Spleen (tissue), 11 donors: ENCODE results near the gene ITPR2. TPM values are rescaled to one million over a fixed set of nuclear protein-coding genes. Genes with fewer than 3 reads are reported as not detected.

Experiments
- DNase-seq: peaks from one replicate; pipeline ENCODE4 v3.0.0-alpha.2; 2020
- H3K27ac ChIP-seq, 8 donors: fragments of 200-600 bp; sonication (generic) in 7 of 8; 1 replicate in 4 of 8; 2 replicates in 4 of 8; pipeline versions ENCODE4 v1.5.0 to v1.8.0; 2016 to 2021; ENCODE audit warnings: inconsistent platforms in 4 of 8, mild to moderate bottlenecking in 4 of 8, moderate library complexity in 1 of 8
- H3K27me3 ChIP-seq, 7 donors: fragments of 200-600 bp; sonication (generic) in 6 of 7; replicated peaks in 1 of 7; 1 replicate in 4 of 7; 2 replicates in 3 of 7; pipeline versions ENCODE4 v1.5.0 to v1.8.0; 2016 to 2021; ENCODE audit warnings: inconsistent platforms in 3 of 7, mild to moderate bottlenecking in 1 of 7
- H3K36me3 ChIP-seq, 6 donors: fragments of 200-600 bp; sonication (generic) in 5 of 6; 1 replicate in 4 of 6; 2 replicates in 2 of 6; pipeline versions ENCODE4 v1.5.0 to v1.8.0; 2016 to 2021; ENCODE audit warnings: inconsistent platforms in 2 of 6
- H3K4me1 ChIP-seq, 6 donors: fragments of 200-600 bp; sonication (generic) in 5 of 6; 1 replicate in 3 of 6; 2 replicates in 3 of 6; pipeline versions ENCODE4 v1.5.0 to v1.8.0; 2016 to 2021; ENCODE audit warnings: inconsistent platforms in 3 of 6
- H3K4me3 ChIP-seq, 8 donors: fragments of 200-600 bp; sonication (generic) in 7 of 8; 1 replicate in 4 of 8; 2 replicates in 4 of 8; pipeline versions ENCODE4 v1.5.0 to v1.8.0; 2016 to 2021; ENCODE audit warnings: inconsistent platforms in 4 of 8, mild to moderate bottlenecking in 4 of 8, moderate library complexity in 2 of 8
- H3K9me3 ChIP-seq, 8 donors: fragments of 200-600 bp; sonication (generic) in 7 of 8; 1 replicate in 4 of 8; 2 replicates in 4 of 8; pipeline versions ENCODE4 v1.5.0 to v1.8.0; 2016 to 2021; ENCODE audit warnings: inconsistent platforms in 4 of 8
- POLR2A ChIP-seq, 3 donors: fragments of 450-650 bp; IDR thresholded peaks; one replicate each; pipeline ENCODE4 v1.5.1; 2017; ENCODE audit warnings: antibody characterized with exemption in 3 of 3, mild to moderate bottlenecking in 1 of 3
- POLR2AphosphoS5 ChIP-seq, 3 donors: sonication (generic); formaldehyde crosslinking; IDR thresholded peaks; one replicate each; pipeline ENCODE4 v1.5.1; 2017; ENCODE audit warnings: antibody characterized with exemption in 3 of 3
- WGBS, 5 donors: extraction: QIAGEN DNeasy Blood & Tissue Kit in 3 of 5; methylation state at CpG; one replicate each; pipeline versions ENCODE4 v1.1.5 to v1.1.7; 2013 to 2018; 5-methylcytosine and 5-hydroxymethylcytosine counted together
- intact Hi-C: fragments of 100-400 bp; cut with DNase I; formaldehyde crosslinking; loops from one replicate; pipeline ENCODE4 v1.15.0; 2023; ENCODE audit warnings: low total_unique reads
- polyA plus RNA-seq, 3 donors: library from polyadenylated mRNA; stranded (reverse); fragments of 200-250 nt; gene quantifications; one replicate each; pipeline ENCODE4 v1.2.1, GENCODE V29; 2013
- total RNA-seq, 7 donors: library from RNA; depleted of rRNA in 3 of 7; stranded (reverse); fragments of >200 nt in 3 of 7; fragmentation: NEBNext Ultra II Directional in 4 of 7; extraction: Animal tissue kit (Norgen Biotek cat#: 25700) in 4 of 7; gene quantifications; one replicate each; pipeline versions ENCODE4 v1.1.0 to v1.2.1, GENCODE V29; 2016 to 2021
- TF ChIP-seq, protein P1 (sequence below), 11 experiments: fragments of 200-600 bp in 7 of 11; fragments of 450-650 bp in 4 of 11; sonication (generic) in 4 of 11; IDR thresholded peaks in 8 of 11; conservative IDR thresholded peaks in 3 of 11; 1 replicate in 7 of 11; 2 replicates in 4 of 11; pipeline versions ENCODE4 v1.4.0 to v1.8.0; 2016 to 2021; ENCODE audit warnings: antibody characterized with exemption in 11 of 11, inconsistent platforms in 4 of 11, mild to moderate bottlenecking in 1 of 11
- donor health status: healthy with polysubstance abuse.
- donor health status: DM: no; HTN: no; CAD: no; lungs with moderate emphysema.
- donor health status: DM: no; HTN: no; CAD: no.
- donor health status: Bipolar disorder and iron deficiency.
- donor health status: healthy.
- donor health status: DM: no; HTN: no; CAD: no.
- donor health status: DM: yes; HTN: yes; CAD: no.

ITPR2 gene
- total and polyA plus RNA-seq, 10 donors = 3.2 to 105 (median 60.4) TPM

GRCh38 chr12:26727482-26728204 is 105.4 kb downstream of the ITPR2 start:
- no peak overlapping the region for H3K27ac ChIP-seq
- TF ChIP-seq POLR2A (IDR thresholded peaks at IDR 0.05) (no peak), POLR2AphosphoS5 (IDR thresholded peaks at IDR 0.05) (no peak)
- TF ChIP-seq, protein P1, sequence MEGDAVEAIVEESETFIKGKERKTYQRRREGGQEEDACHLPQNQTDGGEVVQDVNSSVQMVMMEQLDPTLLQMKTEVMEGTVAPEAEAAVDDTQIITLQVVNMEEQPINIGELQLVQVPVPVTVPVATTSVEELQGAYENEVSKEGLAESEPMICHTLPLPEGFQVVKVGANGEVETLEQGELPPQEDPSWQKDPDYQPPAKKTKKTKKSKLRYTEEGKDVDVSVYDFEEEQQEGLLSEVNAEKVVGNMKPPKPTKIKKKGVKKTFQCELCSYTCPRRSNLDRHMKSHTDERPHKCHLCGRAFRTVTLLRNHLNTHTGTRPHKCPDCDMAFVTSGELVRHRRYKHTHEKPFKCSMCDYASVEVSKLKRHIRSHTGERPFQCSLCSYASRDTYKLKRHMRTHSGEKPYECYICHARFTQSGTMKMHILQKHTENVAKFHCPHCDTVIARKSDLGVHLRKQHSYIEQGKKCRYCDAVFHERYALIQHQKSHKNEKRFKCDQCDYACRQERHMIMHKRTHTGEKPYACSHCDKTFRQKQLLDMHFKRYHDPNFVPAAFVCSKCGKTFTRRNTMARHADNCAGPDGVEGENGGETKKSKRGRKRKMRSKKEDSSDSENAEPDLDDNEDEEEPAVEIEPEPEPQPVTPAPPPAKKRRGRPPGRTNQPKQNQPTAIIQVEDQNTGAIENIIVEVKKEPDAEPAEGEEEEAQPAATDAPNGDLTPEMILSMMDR (IDR thresholded peaks at IDR 0.05 in 8 of 11, conservative IDR thresholded peaks at IDR 0.05 in 3 of 11) = no peak
- no peaks in the 10 kb centered on the region for H3K9me3 ChIP-seq
- no peak for DNase-seq
- peaks cover 0 to 41% (median 24%) of the 10 kb centered on the region in 6 donors for H3K4me1 ChIP-seq
- peaks cover 0 to 13% (median 0%) of the 10 kb centered on the region in 6 donors for H3K36me3 ChIP-seq
- intact Hi-C loops = no loop called here
- 85 to 92% (median 89%) methylated on average over 13 of the region's 13 CpGs for WGBS, 5 donors
- no peak overlapping the region for H3K4me3 ChIP-seq
- no peaks in the 10 kb centered on the region for H3K27me3 ChIP-seq

DNA sequence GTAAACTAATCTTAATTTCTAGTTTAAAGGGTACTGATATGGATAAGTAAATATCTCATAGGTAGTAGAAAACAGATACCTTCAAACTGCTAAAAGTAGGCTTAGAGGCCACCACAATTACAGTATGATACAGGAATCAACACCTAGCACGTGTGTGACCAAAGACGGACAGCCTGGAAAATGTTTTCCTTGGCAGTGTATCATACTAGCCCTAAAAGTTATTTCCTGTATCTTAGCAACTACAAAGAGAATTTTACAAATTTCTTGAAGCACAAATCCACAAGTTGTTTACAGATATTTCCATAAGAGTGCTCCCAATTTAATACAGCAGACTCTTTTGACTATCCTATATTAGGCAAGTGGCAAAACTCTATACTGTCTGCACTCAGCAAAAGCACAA is 106.0 kb downstream of the ITPR2 start:
- WGBS, 5 donors = 88 to 94% (median 90%) methylated on average over 2 of the region's 2 CpGs
- Histone ChIP-seq H3K4me3 (no peak overlapping the region), H3K27me3 (no peaks in the 10 kb centered on the region), H3K27ac (no peak overlapping the region), H3K4me1 (peaks cover 0 to 34% (median 18%) of the 10 kb centered on the region in 6 donors), H3K9me3 (no peaks in the 10 kb centered on the region), H3K36me3 (peaks cover 0 to 17% (median 0%) of the 10 kb centered on the region in 6 donors)
- DNase-seq = no peak
- intact Hi-C loops = no loop called here
- TF ChIP-seq, protein P1 (IDR thresholded peaks at IDR 0.05 in 8 of 11, conservative IDR thresholded peaks at IDR 0.05 in 3 of 11) = no peak
- TF ChIP-seq POLR2AphosphoS5 (IDR thresholded peaks at IDR 0.05) (no peak), POLR2A (IDR thresholded peaks at IDR 0.05) (no peak)

- TF ChIP-seq, protein P1 (IDR thresholded peaks at IDR 0.05 in 8 of 11, conservative IDR thresholded peaks at IDR 0.05 in 3 of 11) = no peak
- TF ChIP-seq POLR2A (IDR thresholded peaks at IDR 0.05) (no peak), POLR2AphosphoS5 (IDR thresholded peaks at IDR 0.05) (no peak)
- no peak for DNase-seq
- H3K4me1 ChIP-seq = peaks cover 0 to 18% (median 2%) of the 10 kb centered on the region in 6 donors
- intact Hi-C loops = no loop called here
- no peaks in the 10 kb centered on the region for H3K9me3 ChIP-seq
- no peak overlapping the region for H3K27ac ChIP-seq
- no peak overlapping the region for H3K4me3 ChIP-seq
- H3K36me3 ChIP-seq = peaks cover 0 to 25% (median 0%) of the 10 kb centered on the region in 6 donors
- WGBS, 5 donors = 95 to 99% (median 98%) methylated on average over 2 of the region's 2 CpGs
- no peaks in the 10 kb centered on the region for H3K27me3 ChIP-seq
These were observed 107.6 kb downstream of the ITPR2 start for GRCh38 chr12:26725276-26725916.

- 55 to 65% (median 60%) methylated on average over 4 of the region's 4 CpGs for WGBS, 5 donors
- H3K4me3 ChIP-seq = no peak overlapping the region
- H3K36me3 ChIP-seq = peaks cover 0 to 25% (median 0%) of the 10 kb centered on the region in 6 donors
- DNase-seq = no peak
- H3K4me1 ChIP-seq = peaks cover 0 to 11% (median under 1%) of the 10 kb centered on the region in 6 donors
- H3K27ac ChIP-seq = no peak overlapping the region
- H3K27me3 ChIP-seq = no peaks in the 10 kb centered on the region
- intact Hi-C loops = no loop called here
- no peak for TF ChIP-seq POLR2A (IDR thresholded peaks at IDR 0.05)
- TF ChIP-seq, protein P1 (IDR thresholded peaks at IDR 0.05 in 8 of 11, conservative IDR thresholded peaks at IDR 0.05 in 3 of 11) = no peak
- TF ChIP-seq POLR2AphosphoS5 (IDR thresholded peaks at IDR 0.05) = no peak
- no peaks in the 10 kb centered on the region for H3K9me3 ChIP-seq
These were observed 108.7 kb downstream of the ITPR2 start for GRCh38 chr12:26724309-26724702.
